HG03139 (cell line): ENCODE results near the gene APOBEC3F.
"Not testable (repeated sequence)": the region's sequence is repeated elsewhere in the genome, so short reads cannot be mapped to it uniquely, and the experiment has no call there.

Source experiments
- ATAC-seq: cut with Tn5 transposase; IDR thresholded peaks from one replicate; pipeline ENCODE4 v1.9.1; 2021; ENCODE audit not compliant: unreplicated experiment

The APOBEC3F gene

DNA sequence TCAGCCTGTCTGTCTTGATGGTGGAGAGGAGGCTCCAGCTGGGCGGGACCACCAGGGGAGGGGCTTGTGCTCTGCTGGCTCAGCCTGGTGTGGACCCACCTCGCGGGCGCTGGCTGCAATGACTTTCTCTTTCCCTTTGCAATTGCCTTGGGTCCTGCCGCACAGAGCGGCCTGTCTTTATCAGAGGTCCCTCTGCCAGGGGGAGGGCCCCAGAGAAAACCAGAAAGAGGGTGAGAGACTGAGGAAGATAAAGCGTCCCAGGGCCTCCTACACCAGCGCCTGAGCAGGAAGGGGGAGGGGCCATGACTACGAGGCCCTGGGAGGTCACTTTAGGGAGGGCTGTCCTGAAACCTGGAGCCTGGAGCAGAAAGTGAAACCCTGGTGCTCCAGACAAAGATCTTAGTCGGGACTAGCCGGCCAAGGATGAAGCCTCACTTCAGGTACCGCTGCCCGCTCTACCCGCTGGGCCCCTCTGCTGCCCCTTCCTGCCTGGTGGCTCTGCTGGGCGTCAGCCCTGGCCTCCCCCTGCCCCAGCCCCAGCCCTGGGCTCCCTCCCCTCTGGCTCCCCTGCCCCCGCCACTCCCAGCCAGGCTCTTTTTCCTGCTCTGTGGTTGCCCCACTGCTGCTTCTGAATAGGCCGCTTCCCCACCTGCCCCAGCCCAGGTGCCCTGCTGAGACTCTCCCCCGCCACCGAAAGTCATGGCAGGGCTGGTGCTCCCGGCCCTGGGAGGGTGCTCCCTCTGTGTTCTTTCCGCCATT is at the start of gene APOBEC3F:
APOBEC3F (plus strand) TSS at position 327 of the 759 bp plus-strand sequence; CDS start at position 424, 97 bp downstream.
- peak; percentile 75 for ATAC-seq

DNA sequence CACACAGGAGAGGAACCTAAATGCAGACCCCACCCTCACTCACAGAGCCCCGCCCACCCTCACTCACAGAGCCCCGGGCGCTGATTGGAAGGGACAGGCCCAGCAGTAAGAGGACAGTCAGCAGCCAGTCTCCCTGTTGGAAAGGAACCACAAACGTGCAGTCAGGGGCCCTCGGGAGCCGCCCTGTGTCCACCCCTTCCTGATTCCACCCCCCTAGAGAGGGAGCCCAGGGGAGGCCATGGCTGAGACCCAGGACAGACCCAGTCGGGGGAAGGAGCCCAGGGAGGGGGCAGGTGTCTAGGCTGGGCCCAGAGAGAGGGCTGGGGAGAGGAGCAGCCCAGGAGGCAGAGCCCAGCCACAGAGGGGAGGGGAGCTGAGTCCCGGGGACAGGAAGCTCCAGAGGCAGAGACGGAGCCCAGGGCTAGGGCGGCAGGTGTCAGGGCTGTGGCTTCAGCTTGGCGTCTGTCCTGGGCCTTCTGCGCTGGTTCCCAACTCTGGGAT is 47.7 kb upstream of the APOBEC3F start:
- not testable (repeated sequence) for ATAC-seq

GRCh38 chr22:38996105-38996504 is 44.6 kb upstream of the APOBEC3F start:
- no peak for ATAC-seq

GRCh38 chr22:38997518-38997917 is 43.1 kb upstream of the APOBEC3F start:
- no peak for ATAC-seq

DNA sequence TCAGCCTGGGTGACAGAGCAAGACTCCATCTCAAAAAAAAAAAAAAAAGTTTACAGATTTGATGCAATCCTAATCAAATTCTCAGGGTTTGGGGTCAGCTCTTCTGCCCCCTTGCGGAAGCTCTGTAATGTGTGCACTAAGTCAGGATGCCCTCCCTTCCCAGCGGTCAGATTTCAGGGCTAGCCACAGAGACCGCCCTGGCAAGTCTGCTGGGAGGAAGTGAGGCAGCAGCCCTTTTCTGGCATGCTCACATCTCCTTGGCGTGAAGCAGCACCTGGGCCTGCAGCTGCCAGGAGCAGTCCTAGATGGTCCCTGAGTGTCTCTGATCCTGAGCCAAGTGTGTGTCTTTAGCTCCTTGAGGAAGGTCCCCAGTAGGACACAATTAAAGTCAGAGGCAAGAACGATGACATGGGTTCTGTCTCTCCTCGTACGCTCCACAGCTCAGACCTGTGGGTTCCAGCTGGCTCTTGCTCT is 37.5 kb upstream of the APOBEC3F start:
- no peak for ATAC-seq

DNA sequence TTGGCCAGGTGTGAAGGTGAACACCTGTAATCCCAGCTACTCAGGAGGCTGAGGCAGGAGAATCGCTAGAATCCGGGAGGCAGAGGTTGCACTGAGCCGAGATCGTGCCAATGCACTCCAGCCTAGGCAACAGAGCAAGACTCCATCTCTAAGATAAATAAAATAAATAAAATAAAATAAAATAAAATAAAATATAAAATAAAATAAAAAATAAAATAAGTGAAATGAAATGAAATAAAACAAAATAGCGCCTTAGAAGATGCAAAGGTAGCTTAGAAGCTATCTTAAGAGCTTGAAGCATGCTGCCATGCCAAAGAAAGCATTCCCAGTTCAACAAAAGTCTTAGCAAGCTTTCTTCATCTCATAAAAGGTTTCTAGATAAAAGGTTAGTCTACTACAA is 33.5 kb upstream of the APOBEC3F start:
- no peak for ATAC-seq

DNA sequence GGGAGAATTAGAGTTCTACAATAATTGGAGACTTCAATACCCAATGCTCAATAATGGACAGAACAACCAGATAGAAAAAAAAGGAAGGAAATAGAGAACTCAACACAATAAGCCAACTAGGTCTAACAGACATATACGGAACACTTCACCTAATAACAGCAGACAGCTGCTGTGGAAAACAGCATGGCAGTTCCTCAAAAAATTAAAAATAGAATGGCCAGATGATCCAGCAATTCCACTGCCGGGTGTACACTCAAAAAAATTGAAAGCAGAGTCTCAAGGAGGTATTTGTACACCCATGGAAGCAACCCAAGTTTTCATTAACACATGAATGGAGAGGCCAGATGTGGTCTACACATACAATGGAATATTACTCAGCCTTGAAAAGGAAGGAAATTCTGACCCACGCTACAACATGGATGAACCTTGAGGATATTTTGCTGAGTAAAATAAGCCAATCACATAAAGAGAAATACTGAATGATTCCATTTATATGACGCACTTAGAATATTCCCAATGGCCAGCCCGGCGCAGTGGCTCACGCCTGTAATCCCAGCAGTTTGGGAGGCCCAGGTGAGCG is 32.3 kb upstream of the APOBEC3F start:
- ATAC-seq = not testable (repeated sequence)

GRCh38 chr22:39010946-39011345 is 29.7 kb upstream of the APOBEC3F start:
- no peak for ATAC-seq

- ATAC-seq = no peak
Measured at GRCh38 chr22:39012533-39013511, 27.8 kb upstream of the APOBEC3F start.

GRCh38 chr22:39013561-39013941 is 27.1 kb upstream of the APOBEC3F start:
- ATAC-seq = not testable (repeated sequence)

- peak; percentile 82 for ATAC-seq
Measured at GRCh38 chr22:39013942-39014722, 26.5 kb upstream of the APOBEC3F start, which contains the start of gene APOBEC3C. TSS of gene APOBEC3C (plus strand) at chr22:39014257. CDS start at chr22:39014363, 106 bp downstream.

DNA sequence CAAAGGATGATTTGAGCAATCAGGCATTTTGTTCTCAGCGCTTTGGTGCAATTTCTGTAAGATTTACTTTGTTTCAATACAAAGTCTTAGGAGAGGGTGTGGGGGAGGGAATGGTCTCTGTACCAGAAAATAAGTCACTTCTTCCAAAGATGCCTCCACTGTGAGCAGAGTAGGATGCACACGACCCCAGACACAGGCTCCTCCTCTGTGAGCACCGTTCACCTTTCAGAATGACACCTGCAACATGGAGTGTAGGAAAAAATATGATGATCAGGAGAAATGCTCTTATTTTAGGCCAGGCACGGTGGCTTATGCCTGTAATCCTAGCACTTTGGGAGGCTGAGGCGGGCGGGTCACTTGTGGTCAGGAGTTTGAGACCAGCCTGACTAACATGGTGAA is 25.9 kb upstream of the APOBEC3F start:
- ATAC-seq = not testable (repeated sequence)

GRCh38 chr22:39016592-39016991 is 24.1 kb upstream of the APOBEC3F start:
- no peak for ATAC-seq

- no peak for ATAC-seq
Measured at GRCh38 chr22:39017596-39018365, 22.9 kb upstream of the APOBEC3F start.

DNA sequence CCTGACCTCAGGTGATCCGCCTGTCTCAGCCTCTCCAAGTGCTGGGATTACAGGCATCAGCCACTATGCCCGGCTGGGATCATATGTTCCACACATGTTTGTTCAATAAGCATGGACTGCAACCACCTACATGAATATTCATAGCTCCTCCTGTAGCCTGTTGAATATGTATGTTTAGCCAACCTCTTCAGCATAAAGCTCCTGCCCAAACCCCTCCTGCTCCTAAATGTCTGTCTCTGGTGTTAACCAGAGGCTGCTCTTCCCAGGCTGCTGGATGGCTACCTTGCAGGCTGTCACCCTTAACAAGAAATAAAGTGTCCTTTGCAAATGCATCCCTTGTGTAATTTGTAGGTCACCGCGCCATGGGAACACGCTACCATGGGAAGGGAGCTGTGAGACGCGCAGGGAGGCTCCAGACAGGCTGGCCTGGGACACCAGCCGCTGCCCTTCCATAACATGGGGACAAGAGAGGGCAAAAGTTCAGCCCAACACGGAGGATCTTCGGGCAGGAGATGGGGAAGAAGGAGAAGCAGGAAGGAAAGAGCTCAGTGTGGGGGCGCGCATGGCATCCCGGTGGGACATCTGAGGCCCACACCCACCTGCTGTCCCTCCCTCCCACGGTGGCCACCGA is 20.5 kb upstream of the APOBEC3F start:
- ATAC-seq = peak; percentile 4

GRCh38 chr22:39021552-39022250 is 19.0 kb upstream of the APOBEC3F start:
- ATAC-seq = no peak

GRCh38 chr22:39024519-39025308 is 15.9 kb upstream of the APOBEC3F start:
- no peak for ATAC-seq
